ENCODE results near the gene GYS1.
"Not testable (repeated sequence)": the region's sequence is repeated elsewhere in the genome, so short reads cannot be mapped to it uniquely, and the experiment has no call there.

The GYS1 gene

DNA sequence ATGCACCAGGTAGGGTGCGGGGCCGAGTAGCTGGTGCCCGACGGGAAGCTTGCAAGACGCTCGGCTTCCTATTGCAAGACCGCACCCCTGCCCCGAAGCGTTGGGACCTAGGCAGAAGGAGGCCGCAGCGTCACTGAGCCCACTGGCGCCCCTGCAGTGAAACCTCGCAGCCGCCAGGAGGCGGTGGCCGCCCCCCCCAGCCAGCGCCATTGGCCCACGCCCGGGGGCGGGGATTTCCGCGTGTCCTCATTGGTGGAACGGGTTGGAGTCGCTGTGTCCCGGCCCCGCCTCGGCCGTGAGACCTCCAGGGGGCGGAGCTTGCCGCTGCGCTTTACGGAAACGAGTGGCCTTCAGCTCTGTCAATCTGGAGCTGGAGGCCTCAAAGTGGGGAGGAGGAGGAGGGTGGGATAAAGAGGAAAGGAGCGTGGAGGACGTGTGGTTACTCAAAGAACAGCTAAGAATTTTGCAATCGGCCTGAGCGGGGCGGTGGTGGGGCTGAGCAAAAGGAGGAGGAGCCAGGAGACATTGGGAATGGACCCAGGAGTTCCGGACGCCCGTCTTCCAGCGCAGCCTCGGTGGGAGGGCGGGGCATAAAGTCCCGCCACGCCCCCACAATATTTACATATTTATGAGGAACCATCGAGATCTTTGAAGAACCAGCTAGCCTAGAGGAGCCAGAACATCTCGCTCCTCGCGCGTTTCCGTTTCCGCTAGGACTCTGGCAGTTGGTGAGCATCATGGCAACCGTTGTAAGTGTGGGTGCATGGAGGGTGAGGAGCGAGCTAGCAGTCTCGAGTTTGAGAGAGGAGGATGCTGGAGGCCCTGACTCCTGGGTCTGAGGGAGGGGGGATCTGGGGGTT is at the start of gene GYS1, which contains the start of gene RUVBL2:
GYS1 (minus strand) TSS at position 135 of the 860 bp plus-strand sequence. CDS start 197 bp downstream, outside the sequence.
RUVBL2 (plus strand) TSS at position 713 of the 860 bp plus-strand sequence; CDS start at position 738, 25 bp downstream.
- peak; percentile 98 for DNase-seq (ENCODE audit: low read depth in 2 of 2)

DNA sequence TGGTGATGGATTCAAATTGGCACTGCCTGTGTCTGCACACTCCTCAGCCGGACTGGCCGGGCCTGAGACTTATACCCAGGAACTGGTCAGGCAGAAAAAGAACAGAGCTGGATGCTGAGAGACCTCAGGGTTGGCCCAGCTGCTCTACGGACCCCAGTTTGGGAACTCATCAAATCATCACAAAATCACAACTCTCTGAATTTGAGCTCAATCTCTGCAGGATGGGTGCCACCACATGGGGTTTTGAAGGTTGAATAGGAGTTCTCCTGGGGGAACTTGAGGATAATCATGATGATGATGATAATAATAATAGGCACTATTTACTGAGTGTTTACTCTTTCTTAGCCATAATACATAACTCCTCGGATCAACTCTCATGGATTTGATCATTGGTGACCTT is 49.6 kb upstream of the GYS1 start:
- not testable (repeated sequence) for DNase-seq (ENCODE audit: low read depth in 2 of 2)

DNA sequence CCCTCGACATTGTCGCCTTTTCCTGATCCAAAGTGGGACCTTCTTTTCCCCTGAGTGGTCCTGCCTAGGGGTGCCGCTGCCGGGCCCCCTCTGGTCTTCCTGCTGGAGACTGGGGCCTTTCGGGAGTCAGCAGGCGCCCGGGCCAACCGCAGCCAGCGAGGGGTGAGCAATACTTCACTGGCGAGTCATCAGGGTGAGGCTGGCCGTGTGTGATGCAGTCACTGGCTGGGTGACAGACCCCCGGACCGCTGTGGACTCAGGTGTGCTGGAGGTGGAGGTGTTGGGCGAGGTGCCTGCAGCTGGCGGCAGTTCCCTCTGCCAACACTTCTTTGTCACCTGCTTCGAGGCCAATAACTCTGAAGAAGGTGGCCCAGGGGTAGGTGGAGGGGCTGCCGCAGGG is 49.1 kb upstream of the GYS1 start:
- no peak for DNase-seq (ENCODE audit: low read depth in 2 of 2)

DNA sequence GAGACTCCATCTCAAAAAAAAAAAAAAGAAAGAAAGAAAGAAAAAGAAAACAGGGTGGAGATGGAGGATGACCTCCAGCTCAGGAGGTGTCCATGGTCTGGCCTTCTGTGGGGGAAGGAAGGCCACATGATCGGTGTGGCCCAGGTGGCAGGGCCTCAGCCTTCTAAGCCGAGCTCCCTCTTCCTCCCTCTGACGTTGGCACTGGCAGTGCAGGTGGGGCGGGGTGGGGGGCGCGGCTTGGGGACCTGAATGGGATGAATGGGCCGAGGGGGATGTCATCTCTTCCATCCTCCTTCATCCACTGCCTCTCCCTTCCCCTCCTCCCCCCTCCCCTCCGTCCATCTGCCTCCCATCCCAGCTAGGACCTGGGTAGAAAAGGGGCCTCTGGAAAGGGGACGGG is 46.6 kb upstream of the GYS1 start:
- not testable (repeated sequence) for DNase-seq (ENCODE audit: low read depth in 2 of 2)

DNA sequence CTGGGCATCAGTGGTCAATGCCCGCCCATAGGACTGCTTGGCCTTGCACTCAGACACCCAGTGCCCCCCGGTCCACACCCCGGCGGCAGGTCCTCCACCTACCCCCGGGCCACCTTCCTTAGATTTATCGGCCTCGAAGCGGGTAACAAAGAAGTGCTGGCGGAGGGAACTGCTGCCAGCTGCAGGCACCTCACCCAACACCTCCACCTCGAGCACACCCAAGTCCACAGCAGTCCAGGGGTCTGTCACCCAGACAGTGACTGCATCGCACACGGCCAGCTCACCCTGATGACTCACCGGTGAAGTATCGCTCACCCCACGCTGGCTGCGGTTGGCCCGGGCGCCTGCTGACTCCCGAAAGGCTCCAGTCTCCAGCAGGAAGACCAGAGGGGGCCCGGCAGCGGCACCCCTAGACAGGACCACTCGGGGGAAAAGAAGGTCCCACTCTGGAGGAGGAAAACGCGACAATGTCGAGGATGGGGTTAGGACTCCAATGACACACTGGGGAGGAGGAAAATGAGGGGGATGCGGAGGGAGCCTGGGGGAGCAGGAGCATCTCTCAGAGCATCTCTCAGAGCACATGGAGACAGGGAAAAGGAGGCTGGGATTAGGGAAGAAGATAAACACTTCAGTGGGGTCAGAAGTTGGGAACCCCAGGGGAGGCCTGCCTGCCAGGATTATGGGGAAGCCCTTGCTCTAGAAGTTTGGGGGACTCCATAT is 45.6 kb upstream of the GYS1 start:
- not testable (repeated sequence) for DNase-seq (ENCODE audit: low read depth in 2 of 2)

DNA sequence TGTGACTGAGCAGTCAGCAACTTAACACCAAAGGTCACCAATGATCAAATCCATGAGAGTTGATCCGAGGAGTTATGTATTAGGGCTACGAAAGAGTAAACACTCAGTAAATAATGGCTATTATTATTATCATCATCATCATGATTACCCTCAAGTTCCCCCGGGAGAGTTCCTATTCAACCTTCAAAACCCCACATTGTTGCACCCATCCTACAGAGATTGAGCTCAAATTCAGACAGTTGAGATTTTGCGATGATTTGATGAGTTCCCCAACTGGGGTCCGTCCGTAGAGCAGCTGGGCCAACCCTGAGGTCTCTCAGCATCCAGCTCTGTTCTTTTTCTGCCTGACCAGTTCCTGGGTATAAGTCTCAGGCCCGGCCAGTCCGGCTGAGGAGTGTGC is 45.0 kb upstream of the GYS1 start:
- DNase-seq (ENCODE audit: low read depth in 2 of 2), result not testable (repeated sequence)

DNA sequence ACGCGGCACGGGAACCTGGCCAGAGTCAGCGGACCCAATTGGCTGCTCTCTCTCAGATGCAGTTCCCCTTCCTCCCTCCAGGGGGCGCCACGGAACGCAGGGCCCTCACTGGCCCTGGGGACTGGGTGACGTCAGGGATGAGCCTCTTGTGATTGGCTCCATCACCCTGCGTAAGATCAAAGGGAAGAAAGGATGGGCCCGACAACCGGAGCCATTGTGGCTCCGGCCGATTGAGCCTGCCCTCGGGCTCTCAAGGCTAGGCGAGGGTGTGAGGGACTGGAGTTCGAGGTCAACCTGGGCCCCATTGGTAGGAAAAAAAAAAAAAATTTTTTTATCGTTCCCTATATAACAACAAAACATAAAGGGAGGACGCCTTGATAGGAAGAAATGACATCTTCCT is 43.7 kb upstream of the GYS1 start, which contains the start of gene CGB1:
CGB1 (minus strand) TSS at position 81 of the 400 bp plus-strand sequence. CDS start 184 bp downstream, outside the sequence.
- not testable (repeated sequence) for DNase-seq (ENCODE audit: low read depth in 2 of 2)

DNA sequence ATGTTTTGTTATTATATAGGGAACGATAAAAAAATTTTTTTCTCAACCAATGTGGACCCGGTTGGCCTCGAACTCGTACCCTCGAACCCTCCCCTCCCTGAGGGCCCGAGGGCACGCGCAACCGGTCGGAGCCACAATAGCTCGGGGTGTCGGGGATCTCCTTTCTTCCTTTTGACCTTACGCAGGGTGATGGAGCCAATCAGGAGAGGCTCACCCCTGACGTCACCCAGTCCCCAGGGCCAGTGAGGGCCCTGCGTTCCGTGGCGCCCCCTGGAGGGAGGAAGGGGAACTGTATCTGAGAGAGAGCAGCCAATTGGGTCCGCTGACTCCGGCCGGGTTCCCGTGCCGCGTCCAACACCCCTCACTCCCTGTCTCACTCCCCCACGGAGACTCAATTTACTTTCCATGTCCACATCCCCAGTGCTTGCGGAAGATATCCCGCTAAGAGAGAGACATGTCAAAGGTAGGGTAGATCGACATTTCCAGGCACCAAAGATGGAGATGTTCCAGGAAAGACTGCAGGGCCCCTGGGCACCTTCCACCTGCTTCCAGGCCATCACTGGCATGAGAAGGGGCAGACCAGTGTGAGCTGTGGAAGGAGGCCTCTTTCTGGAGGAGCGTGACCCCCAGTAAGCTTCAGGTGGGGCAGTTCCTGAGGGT is 38.7 kb upstream of the GYS1 start, which contains the start of gene CGB2:
CGB2 (plus strand) TSS at position 249 of the 660 bp plus-strand sequence; CDS start at position 455, 206 bp downstream.
- peak; percentile 28 to 32 for DNase-seq (ENCODE audit: low read depth in 2 of 2)

DNA sequence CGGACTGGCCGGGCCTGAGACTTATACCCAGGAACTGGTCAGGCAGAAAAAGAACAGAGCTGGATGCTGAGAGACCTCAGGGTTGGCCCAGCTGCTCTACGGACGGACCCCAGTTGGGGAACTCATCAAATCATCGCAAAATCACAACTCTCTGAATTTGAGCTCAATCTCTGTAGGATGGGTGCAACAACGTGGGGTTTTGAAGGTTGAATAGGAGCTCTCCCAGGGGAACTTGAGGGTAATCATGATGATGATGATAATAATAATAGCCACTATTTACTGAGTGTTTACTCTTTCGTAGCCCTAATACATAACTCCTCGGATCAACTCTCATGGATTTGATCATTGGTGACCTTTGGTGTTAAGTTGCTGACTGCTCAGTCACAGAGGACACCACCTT is 37.2 kb upstream of the GYS1 start:
- not testable (repeated sequence) for DNase-seq (ENCODE audit: low read depth in 2 of 2)

DNA sequence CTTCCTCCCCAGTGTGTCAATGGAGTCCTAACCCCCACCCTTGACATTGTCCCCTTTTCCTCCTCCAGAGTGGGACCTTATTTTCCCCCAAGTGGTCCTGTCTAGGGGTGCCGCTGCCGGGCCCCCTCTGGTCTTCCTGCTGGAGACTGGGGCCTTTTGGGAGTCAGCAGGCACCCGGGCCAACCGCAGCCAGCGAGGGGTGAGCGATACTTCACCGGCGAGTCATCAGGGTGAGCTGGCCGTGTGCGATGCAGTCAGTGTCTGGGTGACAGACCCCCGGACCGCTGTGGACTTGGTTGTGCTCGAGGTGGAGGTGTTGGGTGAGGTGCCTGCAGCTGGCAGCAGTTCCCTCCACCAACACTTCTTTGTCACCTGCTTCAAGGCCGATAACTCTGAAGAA is 36.6 kb upstream of the GYS1 start:
- not testable (repeated sequence) for DNase-seq (ENCODE audit: low read depth in 2 of 2)

DNA sequence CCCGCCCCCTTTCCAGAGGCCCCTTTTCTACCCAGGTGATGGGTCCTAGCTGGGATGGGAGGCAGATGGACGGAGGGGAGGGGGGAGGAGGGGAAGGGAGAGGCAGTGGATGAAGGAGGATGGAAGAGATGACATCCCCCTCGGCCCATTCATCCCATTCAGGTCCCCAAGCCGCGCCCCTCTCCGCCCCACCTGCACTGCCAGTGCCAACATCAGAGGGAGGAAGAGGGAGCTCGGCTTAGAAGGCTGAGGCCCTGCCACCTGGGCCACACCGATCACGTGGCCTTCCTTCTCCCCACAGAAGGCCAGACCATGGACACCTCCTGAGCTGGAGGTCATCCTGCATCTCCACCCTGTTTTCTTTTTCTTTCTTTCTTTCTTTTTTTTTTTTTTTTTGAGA is 35.6 kb upstream of the GYS1 start:
- DNase-seq (ENCODE audit: low read depth in 2 of 2), result not testable (repeated sequence)

DNA sequence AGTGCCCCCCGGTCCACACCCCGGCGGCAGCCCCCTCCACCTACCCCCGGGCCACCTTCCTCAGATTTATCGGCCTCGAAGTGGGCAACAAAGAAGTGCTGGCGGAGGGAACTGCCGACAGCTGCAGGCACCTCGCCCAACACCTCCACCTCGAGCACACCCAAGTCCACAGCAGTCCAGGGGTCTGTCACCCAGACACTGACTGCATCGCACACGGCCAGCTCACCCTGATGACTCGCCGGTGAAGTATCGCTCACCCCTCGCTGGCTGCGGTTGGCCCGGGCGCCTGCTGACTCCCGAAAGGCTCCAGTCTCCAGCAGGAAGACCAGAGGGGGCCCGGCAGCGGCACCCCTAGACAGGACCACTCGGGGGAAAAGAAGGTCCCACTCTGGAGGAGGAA is 32.5 kb upstream of the GYS1 start:
- DNase-seq (ENCODE audit: low read depth in 2 of 2), result not testable (repeated sequence)

DNA sequence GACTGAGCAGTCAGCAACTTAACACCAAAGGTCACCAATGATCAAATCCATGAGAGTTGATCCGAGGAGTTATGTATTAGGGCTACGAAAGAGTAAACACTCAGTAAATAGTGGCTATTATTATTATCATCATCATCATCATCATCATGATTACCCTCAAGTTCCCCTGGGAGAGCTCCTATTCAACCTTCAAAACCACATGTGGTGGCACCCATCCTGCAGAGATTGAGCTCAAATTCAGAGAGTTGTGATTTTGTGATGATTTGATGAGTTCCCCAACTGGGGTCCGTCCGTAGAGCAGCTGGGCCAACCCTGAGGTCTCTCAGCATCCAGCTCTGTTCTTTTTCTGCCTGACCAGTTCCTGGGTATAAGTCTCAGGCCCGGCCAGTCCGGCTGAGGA is 32.0 kb upstream of the GYS1 start:
- not testable (repeated sequence) for DNase-seq (ENCODE audit: low read depth in 2 of 2)

DNA sequence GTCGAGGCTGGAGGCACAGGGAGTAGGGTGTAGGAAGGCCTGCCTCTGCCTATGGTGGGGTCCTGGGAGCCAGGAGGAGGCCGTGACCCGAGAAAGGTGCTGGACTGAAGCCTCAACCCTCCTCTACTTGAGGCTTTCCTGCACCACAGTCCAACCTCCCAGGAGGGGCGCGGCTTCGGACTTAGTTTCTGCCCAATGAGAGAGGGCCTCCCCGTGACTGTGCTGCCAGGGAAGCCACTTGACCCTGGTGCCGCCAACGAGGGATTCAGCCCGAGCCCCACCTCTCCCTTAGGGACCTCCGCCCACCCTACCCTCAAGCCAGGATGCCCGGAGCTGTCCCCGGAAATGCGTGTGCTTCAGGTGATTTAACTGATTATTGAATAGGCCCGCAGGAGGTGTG is 31.1 kb upstream of the GYS1 start, which contains the start of gene CGB3:
CGB3 (minus strand) TSS at position 101 of the 400 bp plus-strand sequence. CDS start 362 bp downstream, outside the sequence.
- not testable (repeated sequence) for DNase-seq (ENCODE audit: low read depth in 2 of 2)

DNA sequence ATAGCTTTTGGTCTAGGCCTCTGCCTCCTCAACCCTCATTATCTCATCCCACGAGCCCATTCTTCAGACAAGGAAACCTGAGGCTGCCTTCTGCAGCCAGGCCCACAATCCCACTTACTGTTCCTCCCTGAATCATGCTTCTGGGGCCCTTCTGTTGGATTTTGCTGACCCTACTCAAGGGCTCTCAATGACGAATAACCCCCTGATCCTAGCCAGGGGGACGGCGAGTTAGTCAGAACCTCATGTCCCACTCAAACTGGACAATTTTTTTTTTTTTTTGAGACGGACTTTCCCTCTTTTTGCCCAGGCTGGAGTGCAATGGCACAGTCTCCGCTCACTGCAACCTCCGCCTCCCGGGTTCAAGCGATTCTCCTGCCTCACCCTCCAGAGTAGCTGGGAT is 29.0 kb upstream of the GYS1 start:
- DNase-seq (ENCODE audit: low read depth in 2 of 2), result no peak

DNA sequence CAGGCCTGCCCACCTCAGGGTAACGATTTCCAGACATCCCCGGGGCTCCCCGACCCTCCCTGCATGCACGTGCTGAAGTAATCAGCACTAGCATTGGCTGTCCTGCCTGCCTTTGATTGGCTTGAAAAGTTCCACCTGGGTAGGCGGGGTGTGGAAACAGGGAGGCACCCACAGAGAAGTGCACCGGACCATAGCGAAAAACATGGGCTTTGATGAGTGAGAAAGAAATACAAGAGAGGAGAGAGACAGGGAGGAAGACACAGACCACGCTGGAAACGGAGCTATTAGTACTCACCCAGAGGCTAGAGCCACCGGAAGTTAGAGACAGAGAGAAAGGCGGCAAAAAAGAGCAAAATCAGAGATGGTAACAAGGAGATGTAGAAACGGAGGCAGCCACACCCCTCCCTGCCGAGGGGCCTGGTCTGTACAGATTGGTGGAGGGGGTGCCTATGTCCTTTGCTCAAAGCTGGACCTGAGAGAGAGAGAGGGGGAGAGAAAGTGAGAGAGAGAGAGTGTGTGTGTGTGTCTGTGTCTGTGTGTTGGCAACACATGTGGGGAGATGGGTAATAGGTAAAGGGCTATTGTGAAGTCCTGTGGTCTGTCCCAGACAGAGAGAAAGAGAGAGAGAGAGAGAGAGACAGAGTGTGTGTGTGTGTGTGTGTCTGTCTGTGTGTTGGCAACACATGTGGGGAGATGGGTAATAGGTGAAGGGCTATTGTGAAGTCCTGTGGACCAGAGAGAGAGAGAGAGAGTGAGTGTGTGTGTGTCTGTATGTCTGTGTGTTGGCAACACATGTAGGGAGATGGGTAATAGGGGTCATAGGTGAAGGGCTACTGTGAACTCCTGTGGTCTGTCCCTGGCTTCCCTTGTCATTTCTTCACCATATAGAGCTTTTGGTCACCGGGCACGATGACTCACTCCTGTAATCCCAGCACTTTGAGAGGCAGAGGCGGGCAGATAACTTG is 28.1 kb upstream of the GYS1 start:
- no peak for DNase-seq (ENCODE audit: low read depth in 2 of 2)

DNA sequence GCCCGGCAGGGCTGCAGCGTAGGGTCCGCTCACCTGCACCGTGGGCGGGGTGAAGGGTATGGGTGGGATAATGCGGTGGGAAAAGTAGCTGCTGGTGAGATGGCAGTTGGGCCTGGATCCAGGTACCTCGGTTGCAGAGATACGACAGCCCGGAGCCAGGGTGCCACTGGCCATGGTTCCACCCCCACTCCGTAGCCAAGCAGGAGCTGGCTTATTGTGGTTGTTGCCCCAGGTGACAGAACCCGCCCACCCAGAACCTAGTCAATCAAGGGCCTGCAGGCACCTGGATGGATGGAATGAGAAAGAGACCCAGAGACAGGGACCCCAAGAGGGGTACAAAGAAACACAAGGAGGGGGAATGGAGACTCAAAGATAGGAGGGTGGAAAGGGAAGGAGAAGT is 27.2 kb upstream of the GYS1 start:
- no peak for DNase-seq (ENCODE audit: low read depth in 2 of 2)

DNA sequence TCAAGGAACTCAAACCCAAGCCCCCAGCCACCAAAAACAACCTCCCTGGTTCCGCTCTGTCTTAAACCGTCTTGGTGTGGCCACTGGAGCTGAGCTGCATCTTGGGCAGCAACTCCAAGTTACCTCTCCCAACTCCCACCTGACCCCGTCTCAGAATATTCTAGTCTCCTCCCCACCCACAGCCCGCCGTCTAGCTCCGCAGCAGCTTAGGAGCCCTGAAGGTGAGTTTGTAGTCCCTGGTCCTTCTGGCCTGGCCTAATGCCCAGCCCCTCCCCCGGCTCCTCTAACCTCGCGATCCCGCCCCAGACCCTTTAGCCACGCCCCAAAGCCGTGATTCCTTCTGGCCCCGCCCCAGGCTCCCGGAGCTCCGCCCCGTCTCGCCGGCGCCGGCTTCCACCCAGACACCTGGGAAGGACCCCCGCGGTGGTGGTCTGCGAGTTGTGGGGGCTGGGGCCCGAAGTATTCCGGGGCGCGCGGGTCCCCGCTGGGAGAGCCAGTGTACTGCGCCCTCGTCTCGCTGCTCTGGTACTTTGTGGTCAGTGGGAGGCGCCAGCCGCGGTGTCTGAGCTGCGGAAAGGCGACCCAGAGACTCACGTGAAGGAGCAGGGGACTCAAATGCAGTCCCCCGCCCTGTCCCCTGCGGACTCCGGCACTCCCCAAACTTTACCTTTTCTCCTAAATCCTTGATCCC is 26.3 kb upstream of the GYS1 start:
- DNase-seq (ENCODE audit: low read depth in 2 of 2), result peak; percentile 31 to 36

DNA sequence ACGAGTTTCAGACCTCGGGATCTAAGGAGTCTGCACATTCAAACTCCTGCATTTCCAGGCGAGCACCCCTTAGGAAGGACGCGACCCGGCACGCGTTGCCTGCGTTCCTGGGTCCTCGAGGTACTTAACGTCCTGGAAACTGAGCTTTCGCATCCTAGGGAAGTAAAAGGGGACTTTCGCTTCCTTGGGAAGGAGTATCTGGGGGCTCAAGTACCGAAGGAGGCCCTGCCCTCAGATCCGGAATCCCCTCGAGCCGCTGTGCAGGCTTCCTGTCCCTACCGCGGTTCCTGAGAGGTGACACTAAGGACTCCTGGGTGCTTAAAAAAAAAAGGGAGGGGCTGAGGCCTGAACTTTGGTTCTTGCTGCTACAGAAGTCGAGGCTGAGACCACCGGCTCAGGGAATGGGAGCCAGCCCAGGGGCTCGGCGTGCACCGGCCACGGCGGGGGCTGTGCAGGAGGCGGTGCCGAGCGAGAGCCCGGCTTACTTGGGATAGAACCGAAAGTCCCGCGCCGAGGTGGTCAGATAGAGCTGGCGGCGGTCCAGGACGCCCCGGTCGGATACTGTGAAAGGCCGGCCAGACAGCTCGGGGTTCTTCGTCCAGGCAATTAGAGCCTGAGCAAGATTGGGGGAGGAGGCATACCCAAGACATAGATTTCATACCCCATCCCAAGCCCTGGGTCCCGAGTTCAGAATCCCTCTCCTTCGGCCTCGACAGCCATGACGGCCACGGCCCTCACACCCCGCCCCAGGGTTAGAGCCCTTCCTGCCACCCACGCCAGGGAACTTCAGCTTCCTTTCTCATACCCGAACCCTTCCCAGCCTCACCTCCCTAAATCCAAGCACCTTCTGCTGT is 25.5 kb upstream of the GYS1 start:
- not testable (repeated sequence) for DNase-seq (ENCODE audit: low read depth in 2 of 2)

All from activated CD8-positive, alpha-beta memory T cell treated with anti-CD3 and anti-CD28 coated beads for 4 hours (primary cell).